Stimulated activated CD4-positive, alpha-beta T cell treated with anti-CD3 and anti-CD28 coated beads, Interleukin-1b, Interleukin-23, amount 100 ng/mL, for 24 hours (primary cell): Measurements from ENCODE around the gene SPATA13.
A peak's percentile ranks its signal among the peaks of the same experiment; 100 is the strongest.
"Not testable (repeated sequence)": the region's sequence is repeated elsewhere in the genome, so short reads cannot be mapped to it uniquely, and the experiment has no call there.

Experiments
- DNase-seq, 4 experiments: peaks; one replicate each; pipeline ENCODE4 v3.0.0-alpha.2; 2020; ENCODE audit warnings: low read depth in 4 of 4, low spot score in 1 of 4

The SPATA13 gene

GRCh38 chr13:24160458-24161009 lies at the start of gene SPATA13:
Gene SPATA13 (plus strand): TSS chr13:24160720. CDS start chr13:24222930, 62,210 bp downstream.
- peak; percentile 92 to 98 (median 92) for DNase-seq

- no peak for DNase-seq
These were observed 47.7 kb upstream of the SPATA13 start for GRCh38 chr13:24112791-24113190.

- DNase-seq: no peak
These were observed 44.8 kb upstream of the SPATA13 start for GRCh38 chr13:24115671-24116070.

GRCh38 chr13:24116131-24116530 lies 44.4 kb upstream of the SPATA13 start:
- no peak for DNase-seq

GRCh38 chr13:24118576-24118975 lies 41.9 kb upstream of the SPATA13 start:
- DNase-seq: no peak

- DNase-seq: no peak
These were observed 40.7 kb upstream of the SPATA13 start for GRCh38 chr13:24119626-24120508.

GRCh38 chr13:24122045-24122444 lies 38.5 kb upstream of the SPATA13 start:
- DNase-seq: not testable (repeated sequence)

GRCh38 chr13:24122569-24122968 lies 38.0 kb upstream of the SPATA13 start:
- DNase-seq: no peak

GRCh38 chr13:24123761-24124160 lies 36.8 kb upstream of the SPATA13 start:
- no peak for DNase-seq

GRCh38 chr13:24124789-24125476 lies 35.6 kb upstream of the SPATA13 start:
- DNase-seq: no peak

GRCh38 chr13:24127116-24127631 lies 33.3 kb upstream of the SPATA13 start:
- DNase-seq: peak in 1 of 4 experiments; percentile 9

- no peak for DNase-seq
These were observed 32.4 kb upstream of the SPATA13 start for GRCh38 chr13:24128112-24128511.

- no peak for DNase-seq
These were observed 31.6 kb upstream of the SPATA13 start for GRCh38 chr13:24128962-24129361.

- no peak for DNase-seq
These were observed 30.4 kb upstream of the SPATA13 start for GRCh38 chr13:24129914-24130774.

- no peak for DNase-seq
These were observed 28.8 kb upstream of the SPATA13 start for GRCh38 chr13:24131749-24132148.

- DNase-seq: no peak
These were observed 27.3 kb upstream of the SPATA13 start for GRCh38 chr13:24133021-24133795.

- DNase-seq: no peak
These were observed 26.3 kb upstream of the SPATA13 start for GRCh38 chr13:24134231-24134630.

- no peak for DNase-seq
These were observed 25.8 kb upstream of the SPATA13 start for GRCh38 chr13:24134757-24135156.

GRCh38 chr13:24135674-24136300 lies 24.7 kb upstream of the SPATA13 start:
- no peak for DNase-seq

GRCh38 chr13:24138911-24139310 lies 21.6 kb upstream of the SPATA13 start:
- DNase-seq: no peak
